LNCaP clone FGC (cell line): ENCODE data around the gene PIGZ.

Experiments used
- DNase-seq: peaks from one replicate; pipeline ENCODE4 v3.0.0-alpha.2; 2011; ENCODE audit warnings: low read depth
- H3K4me3 ChIP-seq: 2 replicates; pipeline ENCODE4 v1.5.1; 2011; ENCODE audit warnings: mild to moderate bottlenecking, low read depth, low read length, control low read depth
- TF ChIP-seq, protein P1 (sequence below): IDR thresholded peaks from 2 replicates; pipeline ENCODE4 v1.5.1; 2012; ENCODE audit warnings: mild to moderate bottlenecking; ENCODE audit not compliant: control insufficient read depth, insufficient read depth; ENCODE audit errors: extremely low read depth

The PIGZ gene

DNA sequence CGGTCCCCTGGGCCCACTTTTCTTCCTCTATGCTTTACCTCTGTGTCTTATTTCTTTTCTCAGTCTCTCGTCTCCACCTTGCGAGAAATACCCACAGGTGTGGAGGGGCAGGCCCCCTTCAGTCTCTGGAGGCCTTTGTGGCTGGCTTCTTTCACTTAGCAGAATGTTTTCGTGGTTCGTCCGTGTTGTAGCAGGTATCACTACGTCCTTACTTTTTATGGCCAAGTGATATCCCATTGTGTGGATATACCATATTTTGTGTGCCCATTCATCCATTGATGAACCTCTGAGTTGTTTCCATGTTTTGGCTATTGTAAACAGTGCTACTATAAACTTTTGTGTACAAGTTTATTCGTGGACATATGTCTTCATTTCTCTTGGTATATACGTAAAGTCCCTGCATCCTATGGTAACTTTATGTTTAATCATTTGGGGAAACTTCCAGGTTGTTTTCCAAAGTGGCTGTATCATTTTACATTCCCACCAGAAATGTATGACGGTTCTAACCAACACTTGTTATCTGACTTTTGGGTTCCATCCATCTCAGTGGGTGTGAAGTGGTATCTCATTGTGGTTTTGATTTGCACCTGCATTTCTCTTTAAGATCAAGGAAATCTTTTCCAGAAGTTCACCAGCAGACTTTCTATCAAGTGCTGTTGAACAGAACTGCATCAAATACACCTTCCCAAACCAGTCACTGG, 5.6 kb downstream of the PIGZ start:
- TF ChIP-seq, protein P1, sequence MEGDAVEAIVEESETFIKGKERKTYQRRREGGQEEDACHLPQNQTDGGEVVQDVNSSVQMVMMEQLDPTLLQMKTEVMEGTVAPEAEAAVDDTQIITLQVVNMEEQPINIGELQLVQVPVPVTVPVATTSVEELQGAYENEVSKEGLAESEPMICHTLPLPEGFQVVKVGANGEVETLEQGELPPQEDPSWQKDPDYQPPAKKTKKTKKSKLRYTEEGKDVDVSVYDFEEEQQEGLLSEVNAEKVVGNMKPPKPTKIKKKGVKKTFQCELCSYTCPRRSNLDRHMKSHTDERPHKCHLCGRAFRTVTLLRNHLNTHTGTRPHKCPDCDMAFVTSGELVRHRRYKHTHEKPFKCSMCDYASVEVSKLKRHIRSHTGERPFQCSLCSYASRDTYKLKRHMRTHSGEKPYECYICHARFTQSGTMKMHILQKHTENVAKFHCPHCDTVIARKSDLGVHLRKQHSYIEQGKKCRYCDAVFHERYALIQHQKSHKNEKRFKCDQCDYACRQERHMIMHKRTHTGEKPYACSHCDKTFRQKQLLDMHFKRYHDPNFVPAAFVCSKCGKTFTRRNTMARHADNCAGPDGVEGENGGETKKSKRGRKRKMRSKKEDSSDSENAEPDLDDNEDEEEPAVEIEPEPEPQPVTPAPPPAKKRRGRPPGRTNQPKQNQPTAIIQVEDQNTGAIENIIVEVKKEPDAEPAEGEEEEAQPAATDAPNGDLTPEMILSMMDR = no peak
- no peak overlapping the region for H3K4me3 ChIP-seq
- DNase-seq = no peak

DNA sequence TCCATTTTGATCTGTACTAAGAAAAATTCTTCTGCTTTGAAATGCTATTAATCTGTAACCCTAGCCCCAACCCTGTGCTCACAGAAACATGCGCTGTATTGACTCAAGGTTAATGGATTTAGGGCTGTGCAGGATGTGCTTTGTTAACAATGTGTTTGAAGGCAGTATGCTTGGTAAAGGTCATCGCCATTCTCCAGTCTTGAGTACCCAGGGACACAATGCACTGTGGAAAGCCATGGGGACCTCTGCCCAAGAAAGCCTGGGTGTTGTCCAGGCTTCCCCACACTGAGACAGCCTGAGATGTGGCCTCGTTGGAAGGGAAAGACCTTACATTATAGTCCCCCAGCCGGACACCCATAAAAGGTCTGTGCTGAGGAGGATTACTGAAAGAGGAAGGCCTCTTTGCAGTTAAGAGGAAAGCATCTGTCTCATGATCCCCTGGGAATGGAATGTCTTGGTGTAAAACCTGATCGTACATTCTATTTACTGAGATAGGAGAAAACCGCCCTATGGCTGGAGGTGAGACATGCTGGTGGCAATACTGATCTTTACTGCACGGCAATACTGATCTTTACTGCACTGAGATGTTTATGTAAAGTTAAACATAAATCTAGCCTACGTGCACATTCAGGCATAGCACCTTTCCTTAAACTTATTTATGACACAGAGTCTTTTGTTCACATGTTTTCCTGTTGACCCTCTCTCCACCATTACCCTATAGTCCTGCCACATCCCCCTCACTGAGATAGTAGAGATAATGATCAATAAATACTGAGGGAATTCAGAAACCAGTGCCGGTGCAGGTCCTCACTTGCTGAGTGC, 6.3 kb downstream of the PIGZ start:
- no peak for DNase-seq
- no peak overlapping the region for H3K4me3 ChIP-seq
- TF ChIP-seq, protein P1 = no peak

DNA sequence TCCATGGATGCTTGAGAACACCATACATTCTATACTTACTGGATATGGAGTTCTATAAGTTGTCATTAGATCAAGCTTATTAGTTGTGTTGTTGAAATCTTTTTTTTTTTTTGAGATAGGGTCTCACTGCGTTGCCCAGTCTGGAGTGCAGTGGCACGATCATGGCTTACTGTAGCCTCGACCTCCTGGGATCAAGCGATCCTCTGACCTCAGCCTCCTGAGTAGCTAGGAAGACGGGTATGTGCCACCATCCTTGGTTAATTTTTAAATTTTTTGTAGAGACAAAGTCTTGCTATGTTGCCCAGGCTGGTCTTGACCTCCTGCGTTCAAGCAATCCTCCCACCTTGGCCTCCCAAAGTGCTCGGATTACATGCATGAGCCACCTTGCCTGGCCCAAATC, 13.8 kb downstream of the PIGZ start:
- TF ChIP-seq, protein P1 = no peak
- DNase-seq = no peak
- H3K4me3 ChIP-seq = no peak overlapping the region

DNA sequence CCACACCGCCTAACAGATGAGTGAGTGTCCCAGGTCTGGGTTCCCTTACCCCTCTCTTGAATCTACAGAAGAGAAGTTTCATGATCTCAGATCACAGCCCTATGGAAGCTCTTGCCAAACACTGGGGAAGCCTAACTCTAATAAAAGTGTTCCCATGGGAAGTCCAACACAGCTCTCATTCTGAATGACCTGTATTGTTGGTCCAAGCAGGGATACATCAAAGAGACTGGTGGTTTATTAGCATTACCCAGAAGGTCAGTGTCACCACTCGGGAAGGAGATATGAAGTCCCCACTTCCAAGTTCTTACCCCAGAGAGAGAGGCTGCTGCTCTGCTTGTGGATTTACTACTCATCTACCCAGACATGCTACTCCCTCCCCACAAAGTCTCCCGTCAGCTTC, 17.3 kb downstream of the PIGZ start:
- H3K4me3 ChIP-seq = no peak overlapping the region
- TF ChIP-seq, protein P1 = no peak
- no peak for DNase-seq

DNA sequence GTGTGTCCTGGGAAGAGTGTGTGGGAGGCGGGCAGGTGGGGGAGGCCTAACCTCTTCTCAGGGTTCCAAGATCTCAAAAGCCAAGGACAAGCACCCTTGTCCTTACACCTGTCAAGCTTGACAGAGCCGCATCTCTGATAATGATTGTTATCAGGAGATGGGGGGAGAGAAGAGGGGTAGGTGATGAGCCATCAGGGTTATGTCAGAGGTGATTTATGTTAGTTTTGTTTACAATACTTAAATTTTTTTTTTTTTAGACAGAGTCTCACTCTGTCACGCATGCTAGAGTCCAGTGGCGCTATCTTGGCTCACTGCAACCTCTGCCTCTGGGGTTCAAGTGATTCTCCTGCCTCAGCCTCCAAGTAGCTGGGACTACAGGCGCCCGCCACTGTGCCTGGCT, 18.9 kb downstream of the PIGZ start:
- H3K4me3 ChIP-seq = no peak overlapping the region
- TF ChIP-seq, protein P1 = no peak
- DNase-seq = no peak

DNA sequence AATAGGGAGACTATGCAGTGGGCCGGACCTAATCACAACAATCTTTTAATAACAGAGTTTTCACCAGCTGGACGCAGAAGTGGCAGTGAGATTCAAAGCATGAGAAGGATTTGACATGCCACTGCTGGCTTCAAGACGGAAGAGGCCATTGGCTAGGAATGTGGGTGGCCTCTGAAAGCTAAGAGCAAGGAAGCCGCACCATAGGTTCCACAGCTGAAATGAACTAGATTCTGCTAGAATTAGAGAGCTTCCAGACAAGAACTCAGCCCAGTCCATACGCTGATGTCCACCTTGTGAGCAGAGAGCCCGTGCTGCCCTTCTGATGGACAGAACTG, 19.4 kb downstream of the PIGZ start:
- no peak for DNase-seq
- H3K4me3 ChIP-seq = no peak overlapping the region
- TF ChIP-seq, protein P1 = no peak
